ENCODE results near the gene COX19.
A peak's percentile ranks its signal among the peaks of the same experiment; 100 is the strongest.

Gene COX19

GRCh38 chr7:994592-995308 lies 19.4 kb upstream of the COX19 start:
- H3K4me3 ChIP-seq (ENCODE audit: low read depth, low read length) = no peak overlapping the region
- DNase-seq (ENCODE audit: low read depth) = no peak
- TF ChIP-seq, protein P1, sequence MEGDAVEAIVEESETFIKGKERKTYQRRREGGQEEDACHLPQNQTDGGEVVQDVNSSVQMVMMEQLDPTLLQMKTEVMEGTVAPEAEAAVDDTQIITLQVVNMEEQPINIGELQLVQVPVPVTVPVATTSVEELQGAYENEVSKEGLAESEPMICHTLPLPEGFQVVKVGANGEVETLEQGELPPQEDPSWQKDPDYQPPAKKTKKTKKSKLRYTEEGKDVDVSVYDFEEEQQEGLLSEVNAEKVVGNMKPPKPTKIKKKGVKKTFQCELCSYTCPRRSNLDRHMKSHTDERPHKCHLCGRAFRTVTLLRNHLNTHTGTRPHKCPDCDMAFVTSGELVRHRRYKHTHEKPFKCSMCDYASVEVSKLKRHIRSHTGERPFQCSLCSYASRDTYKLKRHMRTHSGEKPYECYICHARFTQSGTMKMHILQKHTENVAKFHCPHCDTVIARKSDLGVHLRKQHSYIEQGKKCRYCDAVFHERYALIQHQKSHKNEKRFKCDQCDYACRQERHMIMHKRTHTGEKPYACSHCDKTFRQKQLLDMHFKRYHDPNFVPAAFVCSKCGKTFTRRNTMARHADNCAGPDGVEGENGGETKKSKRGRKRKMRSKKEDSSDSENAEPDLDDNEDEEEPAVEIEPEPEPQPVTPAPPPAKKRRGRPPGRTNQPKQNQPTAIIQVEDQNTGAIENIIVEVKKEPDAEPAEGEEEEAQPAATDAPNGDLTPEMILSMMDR (IDR thresholded peaks at IDR 0.05; ENCODE audit: control insufficient read depth, extremely low read depth, insufficient read depth) = no peak

- TF ChIP-seq, protein P1 (IDR thresholded peaks at IDR 0.05; ENCODE audit: control insufficient read depth, extremely low read depth, insufficient read depth) = peak; percentile 100
- peak; percentile 81 for DNase-seq (ENCODE audit: low read depth)
- H3K4me3 ChIP-seq (ENCODE audit: low read depth, low read length) = no peak overlapping the region
These were observed 17.6 kb upstream of the COX19 start for GRCh38 chr7:992709-993607.

GRCh38 chr7:991729-992656 lies 16.6 kb upstream of the COX19 start:
- no peak overlapping the region for H3K4me3 ChIP-seq (ENCODE audit: low read depth, low read length)
- no peak for DNase-seq (ENCODE audit: low read depth)
- TF ChIP-seq, protein P1 (IDR thresholded peaks at IDR 0.05; ENCODE audit: control insufficient read depth, extremely low read depth, insufficient read depth) = no peak

GRCh38 chr7:990933-991728 lies 15.8 kb upstream of the COX19 start:
- H3K4me3 ChIP-seq (ENCODE audit: low read depth, low read length) = no peak overlapping the region
- no peak for DNase-seq (ENCODE audit: low read depth)
- TF ChIP-seq, protein P1 (IDR thresholded peaks at IDR 0.05; ENCODE audit: control insufficient read depth, extremely low read depth, insufficient read depth) = no peak

DNA sequence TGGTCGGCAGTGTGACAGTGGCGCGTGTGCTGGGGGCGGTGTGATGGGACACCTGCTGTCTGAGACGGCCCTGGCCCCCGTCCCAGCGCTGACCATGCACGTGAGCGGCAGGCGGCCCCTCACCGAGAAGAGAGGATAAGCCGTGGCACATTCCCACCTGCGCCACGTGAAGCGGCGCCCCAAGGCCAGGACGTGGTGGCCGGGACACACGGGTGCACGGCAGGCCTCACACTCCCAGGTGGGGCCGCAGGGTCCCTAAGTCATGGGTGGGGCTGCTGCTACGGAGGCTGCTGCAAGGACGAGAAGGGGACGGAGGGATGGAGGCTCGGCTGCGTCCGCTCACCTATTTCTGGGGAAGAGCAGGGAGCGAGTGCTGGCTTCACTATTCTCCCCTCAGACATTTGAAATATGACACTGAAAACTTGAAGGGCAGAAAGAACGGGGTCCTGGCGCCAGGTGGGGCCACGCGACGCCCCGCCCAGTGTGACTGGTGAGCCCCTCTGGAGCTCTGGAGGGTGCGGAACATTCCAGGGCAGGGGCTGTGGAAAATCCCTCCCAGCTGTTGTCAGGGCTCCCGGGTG lies 15.1 kb upstream of the COX19 start:
- DNase-seq (ENCODE audit: low read depth) = no peak
- TF ChIP-seq, protein P1 (IDR thresholded peaks at IDR 0.05; ENCODE audit: control insufficient read depth, extremely low read depth, insufficient read depth) = no peak
- no peak overlapping the region for H3K4me3 ChIP-seq (ENCODE audit: low read depth, low read length)
